Thoracic aorta (tissue), 2 donors: ENCODE measurements around the gene PLD5. TPM values are rescaled to one million over a fixed set of nuclear protein-coding genes. Genes with fewer than 3 reads are reported as not detected.

Experiments
- ATAC-seq: fragments of 150-250 bp; one replicate; pipeline ENCODE4 v1.8.0; 2017; ENCODE audit warnings: low read depth; ENCODE audit not compliant: insufficient number of reproducible peaks, low FRiP score
- DNase-seq: peaks from one replicate; pipeline ENCODE4 v3.0.0-alpha.2; 2020; ENCODE audit warnings: low spot score
- H3K27ac ChIP-seq, 2 donors: fragments of 200-600 bp; sonication (generic); 1 replicate in 1 of 2; 2 replicates in 1 of 2; pipeline ENCODE4 v1.5.1; 2016; ENCODE audit warnings: mild to moderate bottlenecking in 2 of 2, moderate library complexity in 2 of 2
- H3K27me3 ChIP-seq: fragments of 200-600 bp; sonication (generic); replicated peaks from 2 replicates; pipeline ENCODE4 v1.6.0; 2016; ENCODE audit warnings: mild to moderate bottlenecking; ENCODE audit not compliant: insufficient read depth
- H3K36me3 ChIP-seq: fragments of 200-600 bp; sonication (generic); one replicate; pipeline ENCODE4 v1.5.1; 2016
- H3K4me1 ChIP-seq, 2 donors: fragments of 200-600 bp; sonication (generic); 1 replicate in 1 of 2; 2 replicates in 1 of 2; pipeline versions ENCODE4 v1.5.1 to v1.6.0; 2016; ENCODE audit warnings: low read depth in 2 of 2, mild to moderate bottlenecking in 1 of 2; ENCODE audit not compliant: control insufficient read depth in 1 of 2
- H3K4me3 ChIP-seq: fragments of 200-600 bp; sonication (generic); 2 replicates; pipeline ENCODE4 v1.5.1; 2016; ENCODE audit warnings: mild to moderate bottlenecking
- H3K9me3 ChIP-seq: fragments of 200-600 bp; sonication (generic); 2 replicates; pipeline ENCODE4 v1.5.1; 2016
- total RNA-seq, 2 donors: library from RNA; depleted of rRNA; stranded (reverse); fragments of >200 nt; gene quantifications; one replicate each; pipeline versions ENCODE4 v1.1.0 to v1.2.3, GENCODE V29; 2016
- TF ChIP-seq, protein P1 (sequence below): fragments of 200-600 bp; sonication (generic); IDR thresholded peaks from one replicate; pipeline ENCODE4 v1.5.1; 2019; ENCODE audit warnings: antibody characterized with exemption

The PLD5 gene
- total RNA-seq, 2 donors from 2014 or later, result 12.2 to 23.9 TPM

DNA sequence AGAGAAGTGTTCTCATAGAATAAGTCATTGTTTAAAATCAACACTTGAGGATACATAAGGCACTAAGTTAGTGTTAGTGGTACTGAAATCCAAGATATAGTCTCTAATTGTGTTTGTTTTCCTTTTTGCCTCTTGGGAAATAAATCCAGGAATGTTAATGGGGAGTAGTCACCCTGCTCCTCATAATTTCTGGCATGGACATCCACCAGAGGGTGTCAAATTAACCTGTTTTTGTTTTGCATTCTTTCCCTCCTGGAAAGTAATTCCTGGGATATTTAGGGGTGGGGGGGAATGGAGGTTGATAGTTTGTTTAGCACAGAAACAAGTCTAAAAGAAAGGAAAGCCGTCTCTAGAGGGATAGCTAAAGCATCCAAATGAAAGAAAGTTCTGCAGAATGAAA is 437.8 kb downstream of the PLD5 start:
- H3K36me3 ChIP-seq, result no peaks in the 10 kb centered on the region
- no peak for ATAC-seq
- no peak overlapping the region for H3K4me3 ChIP-seq
- no peaks in the 10 kb centered on the region for H3K4me1 ChIP-seq
- H3K27ac ChIP-seq, result no peak overlapping the region
- TF ChIP-seq, protein P1, sequence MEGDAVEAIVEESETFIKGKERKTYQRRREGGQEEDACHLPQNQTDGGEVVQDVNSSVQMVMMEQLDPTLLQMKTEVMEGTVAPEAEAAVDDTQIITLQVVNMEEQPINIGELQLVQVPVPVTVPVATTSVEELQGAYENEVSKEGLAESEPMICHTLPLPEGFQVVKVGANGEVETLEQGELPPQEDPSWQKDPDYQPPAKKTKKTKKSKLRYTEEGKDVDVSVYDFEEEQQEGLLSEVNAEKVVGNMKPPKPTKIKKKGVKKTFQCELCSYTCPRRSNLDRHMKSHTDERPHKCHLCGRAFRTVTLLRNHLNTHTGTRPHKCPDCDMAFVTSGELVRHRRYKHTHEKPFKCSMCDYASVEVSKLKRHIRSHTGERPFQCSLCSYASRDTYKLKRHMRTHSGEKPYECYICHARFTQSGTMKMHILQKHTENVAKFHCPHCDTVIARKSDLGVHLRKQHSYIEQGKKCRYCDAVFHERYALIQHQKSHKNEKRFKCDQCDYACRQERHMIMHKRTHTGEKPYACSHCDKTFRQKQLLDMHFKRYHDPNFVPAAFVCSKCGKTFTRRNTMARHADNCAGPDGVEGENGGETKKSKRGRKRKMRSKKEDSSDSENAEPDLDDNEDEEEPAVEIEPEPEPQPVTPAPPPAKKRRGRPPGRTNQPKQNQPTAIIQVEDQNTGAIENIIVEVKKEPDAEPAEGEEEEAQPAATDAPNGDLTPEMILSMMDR, result no peak
- no peak for DNase-seq
- H3K27me3 ChIP-seq, result no peaks in the 10 kb centered on the region
- no peaks in the 10 kb centered on the region for H3K9me3 ChIP-seq

DNA sequence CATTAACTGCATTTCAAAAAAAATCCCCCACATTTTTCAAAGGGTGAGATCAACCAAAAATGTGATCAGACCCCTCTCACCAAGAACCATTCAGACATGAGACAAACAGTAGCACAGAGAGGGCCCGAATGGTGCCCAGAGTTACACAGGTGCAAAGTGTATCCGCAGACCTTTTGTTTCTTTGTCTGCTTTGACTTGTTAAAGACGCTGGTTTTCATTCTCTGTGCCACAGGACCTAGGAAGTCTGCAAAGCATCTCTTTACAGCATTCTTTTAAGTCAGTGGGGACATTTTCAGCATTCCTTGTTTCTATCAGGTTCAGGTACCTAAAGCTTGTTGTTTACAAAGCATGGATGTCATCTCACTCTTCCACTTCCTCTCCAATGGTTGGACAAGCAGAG is 438.4 kb downstream of the PLD5 start:
- Histone ChIP-seq H3K36me3 (no peaks in the 10 kb centered on the region), H3K4me3 (no peak overlapping the region)
- no peak for ATAC-seq

DNA sequence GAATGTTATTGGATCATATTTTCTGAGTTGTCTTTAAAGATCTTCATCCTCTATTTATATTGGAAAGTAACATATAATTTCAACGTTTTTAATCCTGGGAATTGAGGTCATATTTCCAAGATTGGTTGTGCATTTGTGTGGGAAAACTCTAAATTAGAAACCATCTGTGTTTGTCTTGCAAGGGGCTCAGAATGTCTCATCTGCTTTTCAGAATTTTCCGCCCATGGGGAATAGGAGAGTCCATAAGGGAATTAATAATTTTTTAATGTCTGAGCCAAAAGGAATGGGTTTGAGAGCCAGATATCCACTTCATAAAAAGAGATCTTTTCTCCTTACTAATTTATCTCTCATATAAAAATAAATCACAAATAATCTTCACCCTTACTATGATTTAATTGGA is 440.8 kb downstream of the PLD5 start:
- TF ChIP-seq, protein P1, result no peak
- DNase-seq, result no peak
- no peaks in the 10 kb centered on the region for H3K27me3 ChIP-seq
- no peaks in the 10 kb centered on the region for H3K36me3 ChIP-seq
- H3K9me3 ChIP-seq, result no peaks in the 10 kb centered on the region
- H3K4me1 ChIP-seq, result no peaks in the 10 kb centered on the region
- no peak overlapping the region for H3K4me3 ChIP-seq
- no peak for ATAC-seq
- no peak overlapping the region for H3K27ac ChIP-seq

More for the DNA sequence above, 438.4 kb downstream of the PLD5 start:
- Histone ChIP-seq H3K27ac (no peak overlapping the region), H3K9me3 (no peaks in the 10 kb centered on the region), H3K4me1 (no peaks in the 10 kb centered on the region), H3K27me3 (no peaks in the 10 kb centered on the region)
- no peak for DNase-seq
- TF ChIP-seq, protein P1, result no peak

DNA sequence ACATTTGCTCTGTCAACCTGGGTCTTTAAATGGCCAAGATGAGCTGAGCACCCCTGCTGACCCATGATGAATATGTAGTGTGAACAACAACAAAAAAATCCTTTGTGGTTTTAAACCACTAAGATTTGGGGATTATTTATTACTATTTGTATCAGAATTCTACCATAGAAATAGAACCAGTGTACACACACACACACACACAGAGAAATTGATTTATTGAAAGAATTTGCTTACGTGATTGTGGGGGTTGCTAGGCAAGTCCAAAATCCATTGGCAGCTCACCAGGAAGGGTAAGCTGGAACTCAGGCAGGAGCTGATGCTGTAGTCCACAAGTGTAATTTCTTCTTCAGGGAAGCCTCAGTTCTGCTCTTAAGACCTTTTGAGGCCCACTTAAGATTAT is 443.1 kb downstream of the PLD5 start:
- Histone ChIP-seq H3K27me3 (no peaks in the 10 kb centered on the region), H3K9me3 (no peaks in the 10 kb centered on the region), H3K36me3 (no peaks in the 10 kb centered on the region), H3K27ac (no peak overlapping the region), H3K4me1 (no peaks in the 10 kb centered on the region), H3K4me3 (no peak overlapping the region)
- no peak for DNase-seq
- TF ChIP-seq, protein P1, result no peak
- ATAC-seq, result no peak

DNA sequence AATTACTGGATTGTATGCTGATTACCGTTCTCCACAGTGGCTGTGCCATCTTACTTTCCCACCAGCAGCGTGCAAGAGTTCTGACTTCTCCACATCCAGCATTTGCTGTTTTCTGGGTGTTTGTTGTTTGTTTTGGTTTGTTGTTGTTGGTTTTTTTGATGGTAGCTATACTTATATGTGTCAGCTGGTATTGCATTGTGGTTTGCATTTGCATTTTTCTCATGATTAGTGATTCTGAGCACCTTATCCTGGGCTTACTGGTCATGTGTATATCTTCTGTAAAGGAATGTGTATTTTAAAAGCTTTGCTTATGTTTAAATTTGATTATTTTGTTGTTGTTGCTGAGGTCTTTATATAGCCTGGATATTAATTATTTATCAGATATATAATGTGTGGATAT is 458.7 kb downstream of the PLD5 start:
- no peak for DNase-seq
- no peaks in the 10 kb centered on the region for H3K36me3 ChIP-seq
- no peak overlapping the region for H3K4me3 ChIP-seq
- H3K4me1 ChIP-seq, result no peaks in the 10 kb centered on the region
- H3K9me3 ChIP-seq, result no peaks in the 10 kb centered on the region
- H3K27ac ChIP-seq, result no peak overlapping the region
- H3K27me3 ChIP-seq, result no peaks in the 10 kb centered on the region
- TF ChIP-seq, protein P1, result no peak
- ATAC-seq, result no peak
